Natural killer cell treated with Interleukin-12 subunit alpha and Interleukin-12 subunit beta and Interleukin-15 and Interleukin-18, amount 100 ng/mL, for 72 hours (primary cell): ENCODE results near the gene POTEB2. TPM values are rescaled to one million over a fixed set of nuclear protein-coding genes. Genes with fewer than 3 reads are reported as not detected.
"Not testable (repeated sequence)": the region's sequence is repeated elsewhere in the genome, so short reads cannot be mapped to it uniquely, and the experiment has no call there.

Source experiments
- ATAC-seq, 2 donors: fragments of 150-1000 bp; cut with Tn5 transposase in 1 of 2; sonication (Bioruptor Pico), chemical (Tn5 transposase) in 1 of 2; 2 replicates each; pipeline ENCODE4 v1.10.0; 2021
- DNase-seq: peaks from one replicate; pipeline ENCODE4 v3.0.0; 2022; ENCODE audit warnings: low spot score
- H3K27ac Mint-ChIP-seq, 2 donors: 1 replicate in 1 of 2; 2 replicates in 1 of 2; pipeline ENCODE4 v1.8.0; 2022; ENCODE audit warnings: mixed read lengths in 2 of 2, mild to moderate bottlenecking in 1 of 2, moderate library complexity in 1 of 2
- H3K27me3 Mint-ChIP-seq, 2 donors: 1 replicate in 1 of 2; 2 replicates in 1 of 2; pipeline ENCODE4 v1.8.0; 2022; ENCODE audit warnings: mixed read lengths in 2 of 2
- H3K36me3 Mint-ChIP-seq: one replicate; pipeline ENCODE4 v1.8.0; 2022; ENCODE audit warnings: mixed read lengths
- H3K4me1 Mint-ChIP-seq, 2 donors: 1 replicate in 1 of 2; 2 replicates in 1 of 2; pipeline ENCODE4 v1.8.0; 2022; ENCODE audit warnings: low read depth in 2 of 2, mixed read lengths in 2 of 2, mild to moderate bottlenecking in 1 of 2
- H3K4me3 Mint-ChIP-seq: one replicate; pipeline ENCODE4 v1.8.0; 2022; ENCODE audit warnings: mixed read lengths
- H3K9me3 Mint-ChIP-seq: 2 replicates; pipeline ENCODE4 v1.8.0; 2022; ENCODE audit warnings: mixed read lengths
- total RNA-seq, 2 donors: library from RNA; stranded (reverse); gene quantifications; one replicate each; pipeline ENCODE4 v1.2.3, GENCODE V29; 2022

POTEB2 gene
- not detected for total RNA-seq

DNA sequence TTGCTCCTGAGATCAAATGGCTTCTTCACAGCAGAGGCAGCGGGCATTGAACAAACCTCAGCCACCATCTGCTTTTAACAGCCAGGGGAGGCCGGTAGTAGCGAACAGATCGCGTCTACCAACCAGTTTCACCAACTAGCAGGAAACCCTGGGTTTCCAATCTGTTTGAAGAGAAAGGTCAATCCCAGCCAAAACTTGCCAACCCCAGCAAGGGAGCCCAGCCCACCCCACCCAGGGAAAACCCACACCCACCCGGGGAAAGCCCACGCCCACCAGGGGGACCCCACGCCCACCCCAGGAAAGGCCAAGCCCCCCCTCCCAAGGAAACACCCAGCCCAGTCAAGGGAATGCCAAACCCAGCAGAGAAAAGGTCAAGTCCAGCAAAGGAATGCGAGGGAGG is at the start of gene POTEB2:
Gene POTEB2, minus strand, starts transcription at position 101 of the 400 bp plus-strand sequence. Its CDS starts 33 bp downstream, at position 68.
- H3K9me3 Mint-ChIP-seq, H3K4me3 Mint-ChIP-seq, H3K27ac Mint-ChIP-seq, DNase-seq, H3K4me1 Mint-ChIP-seq, H3K36me3 Mint-ChIP-seq, H3K27me3 Mint-ChIP-seq, ATAC-seq: not testable (repeated sequence)

DNA sequence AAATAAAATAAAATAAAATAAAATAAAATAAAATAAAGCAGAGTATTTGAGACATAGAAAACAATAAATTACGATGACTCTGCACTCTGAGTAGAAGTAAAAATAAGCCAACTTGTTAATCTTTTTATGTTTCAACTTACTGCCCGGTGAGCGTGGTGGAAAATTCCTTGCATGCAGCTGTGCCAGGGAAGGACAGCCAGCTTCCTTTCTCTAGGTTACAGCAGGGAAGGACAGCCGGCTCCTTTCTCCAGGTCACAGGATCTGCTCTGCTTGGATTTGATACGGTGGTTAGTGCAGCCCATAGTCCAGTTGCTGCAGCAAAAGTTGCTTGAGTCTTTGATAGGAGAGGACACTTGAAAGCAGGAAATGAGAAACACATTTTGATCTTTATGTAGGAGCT is 13.8 kb upstream of the POTEB2 start:
- not testable (repeated sequence) for H3K36me3 Mint-ChIP-seq, DNase-seq, H3K4me1 Mint-ChIP-seq, H3K27ac Mint-ChIP-seq, ATAC-seq, H3K4me3 Mint-ChIP-seq, H3K27me3 Mint-ChIP-seq, H3K9me3 Mint-ChIP-seq

DNA sequence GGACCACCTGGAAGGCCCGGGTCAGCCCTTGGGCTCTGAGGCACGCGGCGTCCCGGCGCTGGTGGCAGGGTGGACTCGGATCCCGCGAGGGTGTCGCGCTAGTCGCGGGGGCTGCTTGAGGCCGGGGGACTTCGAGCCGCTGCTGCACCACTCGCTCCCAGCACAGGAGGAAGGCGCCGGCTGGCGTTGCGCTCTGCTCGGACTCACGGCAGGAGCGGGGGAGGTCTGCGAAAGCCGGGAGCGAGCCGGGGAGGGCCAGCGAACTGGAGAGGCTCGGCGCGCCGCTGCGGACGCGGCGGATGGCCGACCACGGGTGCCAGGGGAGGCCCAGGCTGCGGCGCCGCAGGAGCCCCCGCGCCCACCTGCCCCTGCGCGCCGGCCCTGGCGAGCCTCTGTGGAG is 12.3 kb upstream of the POTEB2 start:
- not testable (repeated sequence) for ATAC-seq, H3K9me3 Mint-ChIP-seq, H3K4me1 Mint-ChIP-seq, H3K27ac Mint-ChIP-seq, H3K36me3 Mint-ChIP-seq, H3K27me3 Mint-ChIP-seq, H3K4me3 Mint-ChIP-seq
- DNase-seq, result peak; percentile 39

DNA sequence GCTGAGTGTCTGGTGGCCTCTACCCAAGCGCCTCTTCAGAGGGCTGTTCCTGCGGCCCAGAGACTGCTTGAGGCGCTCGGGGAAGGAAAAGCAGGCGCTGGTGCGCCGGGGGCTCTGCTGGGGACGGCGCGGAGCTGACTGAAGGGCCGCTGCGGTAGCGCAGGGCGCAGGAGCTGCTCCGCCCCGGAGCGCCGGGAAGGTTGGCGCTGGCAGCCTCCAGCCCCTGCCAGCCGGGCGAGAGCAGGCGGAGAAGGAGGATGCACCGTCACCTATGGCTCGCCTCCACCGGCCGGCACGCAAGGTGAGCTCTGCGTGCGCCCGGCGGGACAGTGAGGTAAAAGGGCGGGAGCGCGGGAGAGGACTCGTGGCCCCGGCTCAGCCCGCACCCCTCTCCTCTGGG is 11.7 kb upstream of the POTEB2 start:
- not testable (repeated sequence) for H3K27ac Mint-ChIP-seq, DNase-seq, H3K4me3 Mint-ChIP-seq, H3K27me3 Mint-ChIP-seq, ATAC-seq, H3K36me3 Mint-ChIP-seq, H3K9me3 Mint-ChIP-seq, H3K4me1 Mint-ChIP-seq
